HG03039 (cell line): ENCODE measurements around the gene PEX10.
"Not testable (repeated sequence)": the region's sequence is repeated elsewhere in the genome, so short reads cannot be mapped to it uniquely, and the experiment has no call there.

Experiments
- ATAC-seq: cut with Tn5 transposase; IDR thresholded peaks from one replicate; pipeline ENCODE4 v1.9.1; 2021; ENCODE audit warnings: mild to moderate bottlenecking, moderate library complexity; ENCODE audit not compliant: unreplicated experiment

The PEX10 gene

GRCh38 chr1:2443277-2444137 is 31.1 kb upstream of the PEX10 start:
- no peak for ATAC-seq

DNA sequence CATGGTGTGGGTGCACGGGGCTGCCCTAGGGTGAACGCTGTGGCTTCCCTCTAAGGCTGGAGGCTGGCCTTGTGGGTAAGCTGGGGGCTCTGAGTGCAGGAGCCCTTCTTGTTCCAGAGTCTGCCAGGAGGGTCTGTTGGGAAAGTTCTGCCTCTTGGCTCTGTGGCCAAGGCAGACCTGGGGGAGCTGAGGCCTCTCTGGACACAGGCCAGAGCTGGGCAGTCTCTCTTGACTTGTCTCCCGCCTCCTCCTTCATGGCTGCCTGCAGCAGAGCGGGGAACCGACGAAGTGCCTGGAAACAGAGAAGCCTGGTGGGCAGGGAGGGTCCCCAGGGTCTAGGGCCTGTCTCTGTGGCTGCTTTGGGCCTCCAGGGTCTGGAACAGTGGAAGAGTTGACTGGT is 30.3 kb upstream of the PEX10 start:
- no peak for ATAC-seq

DNA sequence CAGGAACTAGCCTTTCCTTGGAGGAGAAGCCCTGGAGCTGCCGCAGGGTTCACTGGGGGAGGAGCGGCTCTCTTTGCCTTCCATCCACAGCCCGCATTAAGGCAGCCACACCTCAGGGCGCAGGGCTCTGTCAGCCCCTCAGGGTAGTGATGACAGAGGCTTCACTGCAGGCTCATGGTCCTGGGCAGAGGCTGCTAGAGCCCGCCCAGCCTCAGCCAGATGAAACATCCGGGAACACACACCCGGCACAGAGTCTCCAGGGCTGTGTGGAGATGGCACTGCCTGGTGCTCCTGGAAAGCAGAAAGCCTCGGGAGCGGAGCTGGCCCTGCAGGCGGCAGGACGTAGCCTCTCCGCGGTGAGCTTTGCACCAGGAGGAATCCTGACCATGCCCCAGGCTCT is 29.4 kb upstream of the PEX10 start:
- ATAC-seq, result no peak

DNA sequence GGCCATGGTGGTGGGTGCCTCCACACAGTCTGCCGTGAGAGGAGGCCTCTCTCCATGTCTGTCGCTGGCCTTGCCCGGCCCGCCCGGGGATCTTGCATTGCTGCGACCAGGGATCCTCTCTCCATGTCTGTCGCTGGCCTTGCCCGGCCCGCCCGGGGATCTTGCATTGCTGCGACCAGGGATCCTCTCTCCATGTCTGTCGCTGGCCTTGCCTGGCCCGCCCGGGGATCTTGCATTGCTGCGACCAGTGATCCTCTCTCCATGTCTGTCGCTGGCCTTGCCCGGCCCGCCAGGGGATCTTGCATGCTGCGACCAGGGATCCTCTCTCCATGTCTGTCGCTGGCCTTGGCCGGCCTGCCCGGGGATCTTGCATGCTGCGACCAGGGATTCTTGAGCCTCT is 28.0 kb upstream of the PEX10 start:
- ATAC-seq, result not testable (repeated sequence)

GRCh38 chr1:2439369-2439768 is 27.0 kb upstream of the PEX10 start:
- no peak for ATAC-seq

GRCh38 chr1:2438641-2439040 is 26.3 kb upstream of the PEX10 start:
- ATAC-seq, result no peak

GRCh38 chr1:2438038-2438437 is 25.7 kb upstream of the PEX10 start:
- no peak for ATAC-seq

DNA sequence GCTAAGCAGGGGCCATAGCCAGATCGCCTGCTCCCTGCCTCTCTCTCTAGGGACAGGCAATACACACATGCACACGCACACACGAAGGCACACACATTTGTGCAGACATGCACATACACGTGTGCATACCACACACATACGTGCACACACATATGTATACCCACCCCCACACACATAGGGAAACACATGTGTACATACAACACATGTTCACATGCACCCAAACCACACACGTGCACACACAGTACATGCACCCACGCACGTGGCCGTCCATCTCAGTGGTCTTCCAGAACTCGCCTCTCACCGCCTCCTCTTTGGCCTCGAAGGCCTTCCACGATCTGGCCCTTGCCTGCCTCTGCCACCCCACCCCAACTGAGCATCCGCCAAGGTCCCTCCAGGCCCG is 25.3 kb upstream of the PEX10 start:
- no peak for ATAC-seq

DNA sequence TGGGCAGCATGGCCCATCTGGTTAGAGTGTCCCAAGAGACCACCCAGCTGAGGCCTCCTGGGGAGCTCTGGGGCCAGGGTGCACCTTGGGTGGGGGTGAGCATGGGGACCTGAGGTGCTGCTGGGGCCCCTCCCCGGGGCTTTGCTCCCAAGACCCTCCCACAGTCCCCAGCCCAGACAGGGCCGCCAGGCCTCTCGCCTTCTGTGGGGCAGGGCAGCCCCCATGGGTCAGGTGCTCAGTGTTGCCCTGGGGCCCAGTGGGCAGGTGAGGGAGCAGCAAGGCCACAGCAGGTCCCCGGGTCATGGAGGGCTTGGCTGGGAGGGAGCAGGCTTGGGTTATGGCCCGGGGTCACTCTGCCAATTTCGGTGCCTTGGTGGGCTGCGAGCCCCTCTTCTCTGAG is 24.5 kb upstream of the PEX10 start:
- ATAC-seq, result no peak

DNA sequence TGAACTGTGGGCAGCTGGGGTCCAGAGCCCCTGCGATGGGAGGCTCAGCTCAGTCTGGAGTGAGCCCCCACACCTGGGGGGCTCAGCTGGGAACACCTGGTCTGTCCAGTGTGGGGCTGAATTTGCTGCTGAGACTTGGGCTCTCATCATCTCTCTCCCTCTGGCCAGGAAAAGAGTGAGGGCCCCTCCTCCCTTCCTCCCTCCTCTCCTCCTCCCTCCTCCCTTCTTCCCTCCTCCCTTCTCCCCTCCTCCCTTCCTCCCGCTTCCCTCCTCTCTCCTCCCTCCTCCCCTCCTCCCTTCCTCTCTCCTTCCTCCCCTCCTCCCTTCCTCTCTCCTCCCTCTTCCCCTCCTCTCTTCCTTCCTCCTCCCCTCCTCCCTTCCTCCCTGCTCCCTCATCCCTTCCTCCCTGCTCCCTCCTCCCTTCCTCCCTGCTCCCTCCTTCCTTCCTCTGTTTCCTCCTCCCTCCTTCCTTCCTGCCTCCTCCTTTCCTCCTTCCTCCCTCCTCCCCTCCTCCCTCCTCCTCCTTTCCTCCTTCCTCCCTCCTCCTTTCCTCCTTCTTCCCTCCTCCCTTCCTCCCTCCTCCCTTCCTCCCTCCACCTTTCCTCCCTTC is 23.5 kb upstream of the PEX10 start:
- no peak for ATAC-seq

GRCh38 chr1:2435091-2435490 is 22.7 kb upstream of the PEX10 start:
- no peak for ATAC-seq

DNA sequence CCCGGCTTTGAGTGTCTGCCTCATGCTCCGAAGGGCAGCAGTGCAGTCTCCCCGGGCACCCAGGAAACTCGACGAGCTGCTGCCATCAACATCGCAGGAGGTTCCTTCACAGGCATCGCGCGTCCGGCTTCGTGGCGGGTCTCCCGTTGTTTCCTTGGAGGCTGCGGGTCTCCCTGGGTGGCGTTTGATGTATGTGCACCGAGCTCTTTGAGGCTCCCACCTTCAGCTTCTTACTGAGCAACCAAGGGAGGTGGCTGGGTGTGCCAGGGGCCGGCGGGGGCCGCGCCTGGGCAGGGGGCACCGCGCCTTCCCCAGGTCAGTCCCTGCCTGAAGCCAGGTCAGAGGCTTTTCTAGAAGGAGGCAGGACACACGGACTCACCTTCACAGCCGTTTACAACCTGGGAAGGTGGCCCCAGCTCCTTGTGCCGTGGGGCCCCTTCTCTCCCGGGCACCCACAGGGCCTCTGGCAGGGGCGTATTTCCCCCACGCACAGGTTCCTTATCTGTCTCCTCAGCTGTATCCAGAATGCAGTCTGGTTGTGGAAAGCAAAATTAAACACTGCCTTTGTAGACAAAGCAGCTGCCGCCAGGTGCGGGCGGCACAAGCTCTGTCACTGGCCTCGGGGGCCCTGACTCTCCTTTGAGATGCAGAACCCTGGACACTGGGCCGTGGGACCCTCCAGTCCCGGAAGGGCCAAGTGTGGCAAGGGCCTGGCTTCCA is 21.7 kb upstream of the PEX10 start:
- ATAC-seq, result no peak

DNA sequence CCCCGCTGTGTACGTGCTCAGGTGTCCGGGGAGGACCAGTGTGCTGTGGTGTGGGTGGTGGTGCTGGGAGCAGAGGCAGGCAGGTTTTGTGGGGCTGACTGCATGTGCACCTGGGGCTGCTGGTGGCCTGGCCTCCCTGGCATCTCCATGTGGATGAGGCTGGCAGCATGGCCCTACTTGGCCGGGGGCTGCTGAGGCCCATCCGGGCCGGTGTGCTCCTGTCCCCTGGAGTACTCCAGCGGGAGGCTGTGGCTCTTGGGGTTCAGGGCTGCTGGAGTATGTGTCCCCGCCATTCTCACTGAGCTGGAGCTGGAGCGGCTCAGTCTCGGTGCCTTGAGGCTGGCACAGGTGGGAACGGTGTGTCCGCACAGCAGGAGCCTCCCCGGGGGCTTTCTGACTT is 20.8 kb upstream of the PEX10 start:
- ATAC-seq, result no peak

GRCh38 chr1:2432441-2432844 is 20.1 kb upstream of the PEX10 start:
- ATAC-seq, result no peak

DNA sequence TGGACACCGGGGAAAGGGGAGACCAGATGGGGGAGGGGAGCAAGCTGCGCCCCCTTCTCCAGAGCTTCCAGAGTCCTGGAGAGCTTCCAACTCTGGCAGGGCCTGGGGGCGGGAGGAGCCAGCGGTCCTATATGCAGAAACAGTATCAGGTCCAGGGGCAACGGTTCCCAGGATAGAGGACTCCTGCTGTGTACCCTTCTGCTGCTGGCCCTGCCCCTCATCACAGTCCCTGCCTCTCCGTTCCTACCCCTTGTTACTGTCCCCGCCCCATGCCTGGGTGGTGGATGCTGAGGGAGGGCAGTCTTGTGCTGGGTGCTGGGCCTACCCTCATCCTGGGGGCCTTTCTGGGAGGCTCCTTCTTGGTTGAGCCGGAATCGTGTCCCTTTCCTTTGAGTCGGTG is 19.2 kb upstream of the PEX10 start:
- ATAC-seq, result no peak

DNA sequence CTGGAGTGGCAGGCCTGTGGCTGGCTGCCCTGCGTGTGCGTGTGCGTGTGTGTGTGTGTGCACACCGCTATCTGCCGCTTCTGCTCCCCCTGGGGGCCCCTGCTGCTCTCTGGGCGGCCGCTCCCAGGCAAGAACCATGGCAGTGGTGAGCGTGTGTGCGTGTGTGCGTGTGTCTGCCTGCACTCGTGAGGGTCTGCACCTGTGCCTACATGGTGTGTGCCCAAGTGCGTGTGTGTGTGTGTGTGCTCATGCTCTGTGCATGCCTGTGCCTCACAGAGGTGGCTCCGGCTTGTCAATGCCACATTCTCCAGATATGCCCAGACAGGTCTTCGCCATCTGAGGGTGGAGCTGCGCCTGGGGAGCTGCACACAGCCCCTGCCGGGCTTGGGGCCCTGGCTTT is 18.7 kb upstream of the PEX10 start:
- ATAC-seq, result no peak

DNA sequence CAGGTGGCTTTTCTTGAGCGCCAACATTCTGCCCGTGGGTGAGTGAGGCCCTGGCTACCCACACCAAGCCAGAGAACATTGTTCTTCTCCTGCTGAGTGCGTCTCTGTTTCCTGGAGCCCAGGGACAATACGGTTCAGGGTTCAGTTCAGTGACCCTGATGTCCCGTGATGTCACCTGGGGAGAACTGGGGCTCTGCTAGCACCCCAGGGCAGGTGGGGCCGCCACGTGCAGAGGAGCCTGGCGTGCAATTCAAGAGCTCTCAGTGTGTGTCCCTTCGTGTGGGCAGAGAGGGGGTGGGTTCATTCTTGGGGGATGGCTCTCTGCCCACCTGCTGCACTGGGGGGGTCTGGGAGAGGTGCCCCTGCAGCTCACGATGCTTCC is 18.2 kb upstream of the PEX10 start:
- no peak for ATAC-seq

GRCh38 chr1:2429780-2430591 is 17.6 kb upstream of the PEX10 start:
- no peak for ATAC-seq

DNA sequence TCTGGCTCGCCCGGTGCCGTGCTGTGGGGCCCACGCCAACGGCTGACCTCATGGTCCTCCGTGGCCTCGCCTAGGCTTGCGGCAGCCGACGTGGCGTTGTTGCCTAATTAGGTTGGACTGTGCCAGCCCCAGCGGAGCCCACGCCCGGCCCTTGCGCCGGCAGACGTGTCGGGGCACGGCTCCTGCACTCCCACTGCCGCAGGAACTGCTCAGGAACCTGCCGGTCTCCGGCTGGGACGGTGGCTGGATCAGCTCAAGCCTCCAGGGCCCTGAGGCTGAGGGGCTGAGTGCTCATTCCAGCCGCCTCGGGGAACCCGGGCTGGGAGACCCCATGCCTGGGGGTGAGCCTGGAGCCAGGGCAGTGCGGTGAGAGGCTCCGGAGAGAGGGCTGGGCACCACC is 16.1 kb upstream of the PEX10 start:
- no peak for ATAC-seq

DNA sequence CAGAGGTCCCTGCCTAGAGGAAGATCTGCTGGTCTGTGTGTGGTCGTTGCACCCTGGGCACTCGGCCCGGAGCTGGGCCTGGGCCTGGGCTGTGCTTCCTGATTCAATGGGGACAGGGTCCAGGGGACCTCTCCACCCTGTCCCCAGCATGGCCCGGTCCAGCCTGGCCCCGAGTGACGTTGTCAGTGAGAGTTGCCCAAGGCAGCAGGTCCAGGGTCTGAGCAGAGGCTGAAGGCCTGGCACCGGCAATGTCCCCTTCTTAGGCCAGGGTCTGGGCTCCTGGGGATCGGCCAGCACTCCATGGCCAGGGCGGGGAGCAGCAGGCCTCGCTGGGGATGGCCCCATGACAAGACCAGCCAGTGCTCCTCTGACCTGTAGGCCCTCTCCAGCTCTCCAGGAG is 15.6 kb upstream of the PEX10 start:
- ATAC-seq, result no peak

DNA sequence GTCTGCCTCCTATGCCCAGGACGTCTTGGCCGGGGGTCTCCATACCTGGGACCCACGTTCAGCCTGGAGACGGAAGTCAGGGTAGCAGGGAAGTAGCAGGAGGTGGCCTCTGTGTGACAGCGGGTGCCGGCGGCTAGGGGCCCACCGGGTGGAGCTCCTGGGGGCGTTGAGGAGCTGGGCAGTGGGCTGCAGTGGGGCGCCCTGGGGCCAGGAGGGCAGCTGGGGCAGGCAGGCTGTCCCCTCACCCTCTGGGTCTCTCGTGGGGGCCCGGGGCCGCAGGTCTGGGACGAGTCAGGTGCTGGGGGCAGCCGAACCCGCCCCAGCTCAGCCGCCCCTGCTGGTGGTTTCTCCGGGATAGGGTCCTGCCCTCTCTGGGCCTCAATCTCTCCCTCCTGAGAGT is 14.7 kb upstream of the PEX10 start:
- ATAC-seq, result no peak
